GM12878 (cell line): ENCODE measurements around the gene LSM10. TPM values are rescaled to one million over a fixed set of nuclear protein-coding genes. Genes with fewer than 3 reads are reported as not detected.
A peak's percentile ranks its signal among the peaks of the same experiment; 100 is the strongest.

Experiments
- BHLHE40 ChIP-seq, 2 experiments: fragments of 450-650 bp in 1 of 2; IDR thresholded peaks; 2 replicates each; pipeline ENCODE4 v1.6.1; 2011 to 2017; ENCODE audit warnings: low read depth in 2 of 2, borderline replicate concordance in 1 of 2, improper control_type of control experiment in 1 of 2, low read length in 1 of 2, mild to moderate bottlenecking in 1 of 2
- CBX5 ChIP-seq: sonication (generic); IDR thresholded peaks from 2 replicates; pipeline ENCODE4 v1.6.1; 2016; ENCODE audit warnings: low read depth, moderate library complexity, mild to moderate bottlenecking, inconsistent platforms
- ETV6 ChIP-seq, 2 experiments: fragments of 450-650 bp in 1 of 2; IDR thresholded peaks in 1 of 2; conservative IDR thresholded peaks in 1 of 2; 2 replicates each; pipeline ENCODE4 v1.6.1; 2014; ENCODE audit warnings: antibody characterized with exemption in 1 of 2, borderline replicate concordance in 1 of 2, low read depth in 1 of 2, mild to moderate bottlenecking in 1 of 2, moderate library complexity in 1 of 2
- GABPA ChIP-seq: IDR thresholded peaks from 2 replicates; pipeline ENCODE4 v1.6.1; 2014; ENCODE audit warnings: antibody characterized with exemption, low read depth, mild to moderate bottlenecking, inconsistent platforms
- IKZF1 ChIP-seq: fragments of 450-650 bp; conservative IDR thresholded peaks from 2 replicates; pipeline ENCODE4 v1.6.1; 2017; ENCODE audit warnings: antibody characterized with exemption, mild to moderate bottlenecking
- MTA2 ChIP-seq: fragments of 450-650 bp; IDR thresholded peaks from 2 replicates; pipeline ENCODE4 v1.6.1; 2016; ENCODE audit warnings: low read depth, mild to moderate bottlenecking, moderate library complexity
- NR2C1 ChIP-seq: fragments of 450-650 bp; IDR thresholded peaks from 2 replicates; pipeline ENCODE4 v1.6.1; 2017; ENCODE audit warnings: antibody characterized with exemption, mild to moderate bottlenecking, moderate library complexity
- RCOR1 ChIP-seq: conservative IDR thresholded peaks from 2 replicates; pipeline ENCODE4 v1.6.1; 2012; ENCODE audit warnings: low read depth, low read length, improper control_type of control experiment
- RUNX3 ChIP-seq: IDR thresholded peaks from 2 replicates; pipeline ENCODE4 v1.6.1; 2012; ENCODE audit warnings: low read length, inconsistent platforms
- SMARCA5 ChIP-seq: fragments of 450-650 bp; IDR thresholded peaks from 2 replicates; pipeline ENCODE4 v1.6.1; 2017; ENCODE audit warnings: mild to moderate bottlenecking
- SREBF2 ChIP-seq: IDR thresholded peaks from 2 replicates; pipeline ENCODE4 v1.6.1; 2012; ENCODE audit warnings: mild to moderate bottlenecking, low read length
- WRNIP1 ChIP-seq: IDR thresholded peaks from 2 replicates; pipeline ENCODE4 v1.6.1; 2011; ENCODE audit warnings: low read depth, low read length, improper control_type of control experiment, borderline replicate concordance
- ZNF207 ChIP-seq: fragments of 450-650 bp; IDR thresholded peaks from 2 replicates; pipeline ENCODE4 v1.6.1; 2014; ENCODE audit warnings: antibody characterized with exemption, mild to moderate bottlenecking, borderline replicate concordance
- ZNF384 ChIP-seq: IDR thresholded peaks from 2 replicates; pipeline ENCODE4 v1.6.1; 2012; ENCODE audit warnings: low read depth, mild to moderate bottlenecking, low read length, improper control_type of control experiment, borderline replicate concordance
- ZSCAN29 ChIP-seq: fragments of 450-650 bp; IDR thresholded peaks from 2 replicates; pipeline ENCODE4 v1.6.1; 2017; ENCODE audit warnings: mild to moderate bottlenecking, moderate library complexity
- polyA plus RNA-seq, 11 experiments: library from polyadenylated mRNA; depleted of rRNA in 4 of 11; unstranded in 6 of 11; stranded (reverse) in 5 of 11; fragments of >200 nt; fragmentation: Nextera tagmentation in 4 of 11; fragmentation: Illumina TruSeq in 1 of 11; extraction: Ambion mirVana in 4 of 11; extraction: Trizol in 1 of 11; gene quantifications; 1 replicate in 1 of 11; 2 replicates in 10 of 11; pipeline versions ENCODE4 v1.2.1 to v1.2.3, GENCODE V29; 2011 to 2016; ENCODE audit warnings: inconsistent platforms in 2 of 11, missing spikeins in 2 of 11, low read depth in 1 of 11
- total RNA-seq, 4 experiments: library from RNA; depleted of rRNA in 3 of 4; stranded (reverse); fragments of >200 nt in 3 of 4; fragmentation: Illumina TruSeq in 1 of 4; extraction: Trizol in 1 of 4; gene quantifications; 2 replicates each; pipeline versions ENCODE4 v1.2.1 to v1.2.3, GENCODE V29; 2013 to 2021
- TF ChIP-seq, protein P1 (sequence below): fragments of 450-650 bp; IDR thresholded peaks from 2 replicates; pipeline ENCODE4 v1.6.1; 2018; ENCODE audit warnings: mild to moderate bottlenecking, low read depth, moderate library complexity; ENCODE audit not compliant: partially characterized antibody
- TF ChIP-seq, protein P2 (sequence below): fragments of 450-650 bp; IDR thresholded peaks from 2 replicates; pipeline ENCODE4 v1.6.1; 2017; ENCODE audit warnings: mild to moderate bottlenecking, moderate library complexity
- TF ChIP-seq, protein P3 (sequence below): fragments of 150-350 bp; IDR thresholded peaks from 2 replicates; pipeline ENCODE4 v1.6.1; 2014; ENCODE audit warnings: mild to moderate bottlenecking, low read depth, low read length
- TF ChIP-seq, protein P4 (sequence below): IDR thresholded peaks from 2 replicates; pipeline ENCODE4 v1.6.1; 2012; ENCODE audit warnings: low read depth, low read length, improper control_type of control experiment

The LSM10 gene
- total and polyA plus RNA-seq, 10 of the 15 experiments (the other 5 are each of a cell fraction or from before 2014, with no cell fraction given): 13.1 to 103 (median 57.5) TPM

DNA sequence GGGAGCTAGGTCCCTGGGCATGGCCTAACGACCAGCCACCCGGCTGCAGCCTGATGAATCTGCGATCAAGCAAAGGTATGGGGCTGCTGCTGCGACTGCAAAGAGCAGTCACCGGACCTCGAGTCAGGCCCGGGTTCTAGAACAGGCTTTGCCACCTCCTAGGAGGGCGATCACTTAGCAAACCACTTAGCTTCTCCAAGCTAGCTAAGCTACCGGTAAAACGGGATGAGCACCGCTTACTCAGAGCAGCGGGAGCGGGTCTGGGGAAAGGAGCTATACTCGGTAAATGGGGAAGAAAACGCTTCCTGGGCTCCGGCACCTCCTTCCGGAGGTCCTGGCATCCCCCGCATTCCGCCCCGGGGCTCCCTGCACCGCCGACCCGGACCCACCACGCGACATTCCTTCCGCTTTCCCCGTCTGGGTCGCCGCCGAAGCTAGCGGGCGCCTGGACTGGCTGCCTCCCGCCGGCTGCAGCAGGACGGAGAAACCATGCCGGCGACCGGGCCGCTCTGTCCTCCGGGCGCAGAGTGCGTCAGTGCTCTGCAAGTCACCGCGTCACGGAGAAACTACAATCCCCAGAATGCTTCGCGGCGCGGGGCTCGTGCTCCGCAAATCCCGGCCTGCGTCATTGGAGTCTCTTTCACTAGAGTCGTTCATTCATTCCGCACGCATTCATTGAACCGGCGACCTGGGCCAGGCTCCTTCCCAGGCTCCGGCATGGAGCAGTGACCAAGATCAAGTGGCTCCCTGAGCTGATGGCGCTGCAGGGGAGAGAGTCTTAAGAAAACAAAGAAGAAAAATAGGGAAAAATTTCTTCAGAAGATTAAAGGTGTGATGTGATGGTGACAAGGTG is at the start of gene LSM10 (continued):
- TF ChIP-seq, protein P1, sequence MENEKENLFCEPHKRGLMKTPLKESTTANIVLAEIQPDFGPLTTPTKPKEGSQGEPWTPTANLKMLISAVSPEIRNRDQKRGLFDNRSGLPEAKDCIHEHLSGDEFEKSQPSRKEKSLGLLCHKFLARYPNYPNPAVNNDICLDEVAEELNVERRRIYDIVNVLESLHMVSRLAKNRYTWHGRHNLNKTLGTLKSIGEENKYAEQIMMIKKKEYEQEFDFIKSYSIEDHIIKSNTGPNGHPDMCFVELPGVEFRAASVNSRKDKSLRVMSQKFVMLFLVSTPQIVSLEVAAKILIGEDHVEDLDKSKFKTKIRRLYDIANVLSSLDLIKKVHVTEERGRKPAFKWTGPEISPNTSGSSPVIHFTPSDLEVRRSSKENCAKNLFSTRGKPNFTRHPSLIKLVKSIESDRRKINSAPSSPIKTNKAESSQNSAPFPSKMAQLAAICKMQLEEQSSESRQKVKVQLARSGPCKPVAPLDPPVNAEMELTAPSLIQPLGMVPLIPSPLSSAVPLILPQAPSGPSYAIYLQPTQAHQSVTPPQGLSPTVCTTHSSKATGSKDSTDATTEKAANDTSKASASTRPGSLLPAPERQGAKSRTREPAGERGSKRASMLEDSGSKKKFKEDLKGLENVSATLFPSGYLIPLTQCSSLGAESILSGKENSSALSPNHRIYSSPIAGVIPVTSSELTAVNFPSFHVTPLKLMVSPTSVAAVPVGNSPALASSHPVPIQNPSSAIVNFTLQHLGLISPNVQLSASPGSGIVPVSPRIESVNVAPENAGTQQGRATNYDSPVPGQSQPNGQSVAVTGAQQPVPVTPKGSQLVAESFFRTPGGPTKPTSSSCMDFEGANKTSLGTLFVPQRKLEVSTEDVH: no peak
- no peak for TF ChIP-seq ZSCAN29
- TF ChIP-seq CBX5: no peak
- TF ChIP-seq GABPA: no peak
- no peak for TF ChIP-seq ZNF384
- TF ChIP-seq ZNF207: 0 out of 2 replicates have a peak, but pooled peaks have one; percentile 28
- TF ChIP-seq ETV6 (conservative IDR thresholded peaks at IDR 0.05 in 1 of 2, IDR thresholded peaks at IDR 0.05 in 1 of 2; ENCODE audit: borderline replicate concordance in 1 of 2, low read depth in 1 of 2): no peak
- TF ChIP-seq BHLHE40 (IDR thresholded peaks at IDR 0.05; ENCODE audit: borderline replicate concordance in 1 of 2, low read depth in 2 of 2, low read length in 1 of 2): peak; percentile 76 to 86; a peak in 3 of 4 replicates
- TF ChIP-seq, protein P2, sequence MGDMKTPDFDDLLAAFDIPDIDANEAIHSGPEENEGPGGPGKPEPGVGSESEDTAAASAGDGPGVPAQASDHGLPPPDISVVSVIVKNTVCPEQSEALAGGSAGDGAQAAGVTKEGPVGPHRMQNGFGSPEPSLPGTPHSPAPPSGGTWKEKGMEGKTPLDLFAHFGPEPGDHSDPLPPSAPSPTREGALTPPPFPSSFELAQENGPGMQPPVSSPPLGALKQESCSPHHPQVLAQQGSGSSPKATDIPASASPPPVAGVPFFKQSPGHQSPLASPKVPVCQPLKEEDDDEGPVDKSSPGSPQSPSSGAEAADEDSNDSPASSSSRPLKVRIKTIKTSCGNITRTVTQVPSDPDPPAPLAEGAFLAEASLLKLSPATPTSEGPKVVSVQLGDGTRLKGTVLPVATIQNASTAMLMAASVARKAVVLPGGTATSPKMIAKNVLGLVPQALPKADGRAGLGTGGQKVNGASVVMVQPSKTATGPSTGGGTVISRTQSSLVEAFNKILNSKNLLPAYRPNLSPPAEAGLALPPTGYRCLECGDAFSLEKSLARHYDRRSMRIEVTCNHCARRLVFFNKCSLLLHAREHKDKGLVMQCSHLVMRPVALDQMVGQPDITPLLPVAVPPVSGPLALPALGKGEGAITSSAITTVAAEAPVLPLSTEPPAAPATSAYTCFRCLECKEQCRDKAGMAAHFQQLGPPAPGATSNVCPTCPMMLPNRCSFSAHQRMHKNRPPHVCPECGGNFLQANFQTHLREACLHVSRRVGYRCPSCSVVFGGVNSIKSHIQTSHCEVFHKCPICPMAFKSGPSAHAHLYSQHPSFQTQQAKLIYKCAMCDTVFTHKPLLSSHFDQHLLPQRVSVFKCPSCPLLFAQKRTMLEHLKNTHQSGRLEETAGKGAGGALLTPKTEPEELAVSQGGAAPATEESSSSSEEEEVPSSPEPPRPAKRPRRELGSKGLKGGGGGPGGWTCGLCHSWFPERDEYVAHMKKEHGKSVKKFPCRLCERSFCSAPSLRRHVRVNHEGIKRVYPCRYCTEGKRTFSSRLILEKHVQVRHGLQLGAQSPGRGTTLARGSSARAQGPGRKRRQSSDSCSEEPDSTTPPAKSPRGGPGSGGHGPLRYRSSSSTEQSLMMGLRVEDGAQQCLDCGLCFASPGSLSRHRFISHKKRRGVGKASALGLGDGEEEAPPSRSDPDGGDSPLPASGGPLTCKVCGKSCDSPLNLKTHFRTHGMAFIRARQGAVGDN: no peak
- TF ChIP-seq RCOR1: 0 out of 2 replicates have a peak, but pooled peaks have one; percentile 20
- TF ChIP-seq, protein P3, sequence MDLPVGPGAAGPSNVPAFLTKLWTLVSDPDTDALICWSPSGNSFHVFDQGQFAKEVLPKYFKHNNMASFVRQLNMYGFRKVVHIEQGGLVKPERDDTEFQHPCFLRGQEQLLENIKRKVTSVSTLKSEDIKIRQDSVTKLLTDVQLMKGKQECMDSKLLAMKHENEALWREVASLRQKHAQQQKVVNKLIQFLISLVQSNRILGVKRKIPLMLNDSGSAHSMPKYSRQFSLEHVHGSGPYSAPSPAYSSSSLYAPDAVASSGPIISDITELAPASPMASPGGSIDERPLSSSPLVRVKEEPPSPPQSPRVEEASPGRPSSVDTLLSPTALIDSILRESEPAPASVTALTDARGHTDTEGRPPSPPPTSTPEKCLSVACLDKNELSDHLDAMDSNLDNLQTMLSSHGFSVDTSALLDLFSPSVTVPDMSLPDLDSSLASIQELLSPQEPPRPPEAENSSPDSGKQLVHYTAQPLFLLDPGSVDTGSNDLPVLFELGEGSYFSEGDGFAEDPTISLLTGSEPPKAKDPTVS: no peak
- no peak for TF ChIP-seq WRNIP1
- peak; percentile 24; the same call in 1 of the 2 replicates for TF ChIP-seq RUNX3
- no peak for TF ChIP-seq SREBF2
- no peak for TF ChIP-seq MTA2
- no peak for TF ChIP-seq SMARCA5
- TF ChIP-seq NR2C1: no peak
- TF ChIP-seq IKZF1: peak; percentile 86
- TF ChIP-seq, protein P4, sequence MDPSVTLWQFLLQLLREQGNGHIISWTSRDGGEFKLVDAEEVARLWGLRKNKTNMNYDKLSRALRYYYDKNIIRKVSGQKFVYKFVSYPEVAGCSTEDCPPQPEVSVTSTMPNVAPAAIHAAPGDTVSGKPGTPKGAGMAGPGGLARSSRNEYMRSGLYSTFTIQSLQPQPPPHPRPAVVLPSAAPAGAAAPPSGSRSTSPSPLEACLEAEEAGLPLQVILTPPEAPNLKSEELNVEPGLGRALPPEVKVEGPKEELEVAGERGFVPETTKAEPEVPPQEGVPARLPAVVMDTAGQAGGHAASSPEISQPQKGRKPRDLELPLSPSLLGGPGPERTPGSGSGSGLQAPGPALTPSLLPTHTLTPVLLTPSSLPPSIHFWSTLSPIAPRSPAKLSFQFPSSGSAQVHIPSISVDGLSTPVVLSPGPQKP: no peak
